Measurements from ENCODE around the gene PTPRJ.

- TF ChIP-seq CTCF (IDR thresholded peaks at IDR 0.05 in 8 of 11, conservative IDR thresholded peaks at IDR 0.05 in 3 of 11) (no peak), POLR2AphosphoS5 (IDR thresholded peaks at IDR 0.05) (no peak)
These were observed 45.6 kb downstream of the PTPRJ start for GRCh38 chr11:48025984-48026340.
